HEK293 (cell line): ENCODE data around the gene LPIN2.

Experiments used
- CTCF ChIA-PET: fragments of 350-600 bp; formaldehyde crosslinking; extraction: SDS; loops from one replicate; lab custom pipeline; 2021; ENCODE audit warnings: antibody characterized with exemption; lab: Yijun Ruan, JAX
- POLR2A ChIA-PET: fragments of 300-600 bp; formaldehyde crosslinking; extraction: SDS; loops from one replicate; lab custom pipeline; 2020; ENCODE audit warnings: antibody characterized with exemption, inconsistent platforms; lab: Yijun Ruan, JAX
- H3K27ac ChIP-seq: fragments of 200-500 bp; sonication (Bioruptor generic); 2 replicates; pipeline ENCODE4 v1.5.1; 2014; ENCODE audit warnings: low read depth, low read length, control low read depth, inconsistent platforms; ENCODE audit errors: extremely low read depth
- H3K36me3 ChIP-seq, 2 experiments: fragments of 200-500 bp in 1 of 2; sonication (Bioruptor generic) in 1 of 2; 1 replicate in 1 of 2; 2 replicates in 1 of 2; pipeline ENCODE4 v1.5.1; 2014 to 2017; ENCODE audit warnings: inconsistent platforms in 2 of 2, low read length in 2 of 2; ENCODE audit not compliant: control insufficient read depth in 2 of 2, insufficient read depth in 1 of 2
- H3K4me1 ChIP-seq: fragments of 200-500 bp; sonication (Bioruptor generic); 2 replicates; pipeline ENCODE4 v1.5.1; 2014; ENCODE audit warnings: mild to moderate bottlenecking, low read length, inconsistent platforms; ENCODE audit not compliant: control insufficient read depth, insufficient read depth
- H3K4me3 ChIP-seq: 2 replicates; pipeline ENCODE4 v1.5.1; 2011; ENCODE audit warnings: low read depth, mild to moderate bottlenecking, control low read depth, low read length, moderate library complexity
- H3K9me3 ChIP-seq: fragments of 200-500 bp; sonication (Bioruptor generic); 2 replicates; pipeline ENCODE4 v1.5.1; 2014; ENCODE audit warnings: low read depth, low read length, inconsistent platforms; ENCODE audit not compliant: control insufficient read depth, insufficient read depth
- BCL11B ChIP-seq: fragments of 450-650 bp; formaldehyde crosslinking; IDR thresholded peaks from 2 replicates; pipeline ENCODE4 v1.5.1; 2016; ENCODE audit warnings: low read depth, missing biosample characterization, missing genetic modification characterization
- EGR2 ChIP-seq: fragments of 450-650 bp; formaldehyde crosslinking; IDR thresholded peaks from 2 replicates; pipeline ENCODE4 v1.5.1; 2016; ENCODE audit warnings: low read depth, missing biosample characterization, missing genetic modification characterization
- GLI4 ChIP-seq: fragments of 450-650 bp; formaldehyde crosslinking; IDR thresholded peaks from 2 replicates; pipeline ENCODE4 v1.5.1; 2016; ENCODE audit warnings: missing biosample characterization, missing genetic modification characterization
- KLF10 ChIP-seq: fragments of 450-650 bp; IDR thresholded peaks from 2 replicates; pipeline ENCODE4 v1.5.1; 2018; ENCODE audit warnings: missing biosample characterization, mild to moderate bottlenecking, missing genetic modification characterization
- SP3 ChIP-seq: fragments of 450-650 bp; formaldehyde crosslinking; IDR thresholded peaks from 2 replicates; pipeline ENCODE4 v1.5.1; 2016; ENCODE audit warnings: missing biosample characterization, missing genetic modification characterization
- ZBTB8A ChIP-seq: fragments of 450-650 bp; formaldehyde crosslinking; IDR thresholded peaks from 2 replicates; pipeline ENCODE4 v1.5.1; 2016; ENCODE audit warnings: missing biosample characterization, missing genetic modification characterization
- ZFP37 ChIP-seq: fragments of 450-650 bp; formaldehyde crosslinking; IDR thresholded peaks from 2 replicates; pipeline ENCODE4 v1.5.1; 2016; ENCODE audit warnings: missing biosample characterization, missing genetic modification characterization
- ZNF350 ChIP-seq: fragments of 450-650 bp; formaldehyde crosslinking; IDR thresholded peaks from 2 replicates; pipeline ENCODE4 v1.5.0; 2017; ENCODE audit warnings: missing biosample characterization, mild to moderate bottlenecking, missing genetic modification characterization
- ZNF391 ChIP-seq: fragments of 450-650 bp; formaldehyde crosslinking; IDR thresholded peaks from 2 replicates; pipeline ENCODE4 v1.5.1; 2016; ENCODE audit warnings: low read depth, missing biosample characterization, missing genetic modification characterization, borderline replicate concordance
- ZNF48 ChIP-seq: fragments of 450-650 bp; formaldehyde crosslinking; IDR thresholded peaks from 2 replicates; pipeline ENCODE4 v1.5.1; 2016; ENCODE audit warnings: missing biosample characterization, missing genetic modification characterization
- ZNF555 ChIP-seq: fragments of 450-650 bp; formaldehyde crosslinking; conservative IDR thresholded peaks from 2 replicates; pipeline ENCODE4 v1.5.1; 2017; ENCODE audit warnings: missing biosample characterization, mild to moderate bottlenecking, missing genetic modification characterization, inconsistent platforms
- ZNF558 ChIP-seq: fragments of 450-650 bp; formaldehyde crosslinking; IDR thresholded peaks from 2 replicates; pipeline ENCODE4 v1.5.1; 2016; ENCODE audit warnings: missing biosample characterization, missing genetic modification characterization
- ZNF561 ChIP-seq: fragments of 450-650 bp; IDR thresholded peaks from 2 replicates; pipeline ENCODE4 v1.5.1; 2018; ENCODE audit warnings: missing biosample characterization, missing genetic modification characterization, borderline replicate concordance
- ZNF747 ChIP-seq: fragments of 450-650 bp; formaldehyde crosslinking; IDR thresholded peaks from 2 replicates; pipeline ENCODE4 v1.5.1; 2016; ENCODE audit warnings: missing biosample characterization, missing genetic modification characterization
- ZNF785 ChIP-seq: fragments of 450-650 bp; formaldehyde crosslinking; IDR thresholded peaks from 2 replicates; pipeline ENCODE4 v1.5.1; 2016; ENCODE audit warnings: missing biosample characterization, missing genetic modification characterization
- ZNF843 ChIP-seq: fragments of 450-650 bp; formaldehyde crosslinking; IDR thresholded peaks from 2 replicates; pipeline ENCODE4 v1.5.1; 2016; ENCODE audit warnings: missing biosample characterization, missing genetic modification characterization
- TF ChIP-seq, protein P1 (sequence below): fragments of 450-650 bp; formaldehyde crosslinking; IDR thresholded peaks from 2 replicates; pipeline ENCODE4 v1.5.1; 2016; ENCODE audit warnings: missing biosample characterization, missing genetic modification characterization
- TF ChIP-seq, protein P2 (sequence below): fragments of 450-650 bp; formaldehyde crosslinking; IDR thresholded peaks from 2 replicates; pipeline ENCODE4 v1.5.0; 2017; ENCODE audit warnings: missing biosample characterization, missing genetic modification characterization, borderline replicate concordance
- TF ChIP-seq, protein P3 (sequence below): fragments of 450-650 bp; formaldehyde crosslinking; IDR thresholded peaks from 2 replicates; pipeline ENCODE4 v1.5.1; 2017; ENCODE audit warnings: missing biosample characterization, missing genetic modification characterization
- TF ChIP-seq, protein P4 (sequence below): fragments of 450-650 bp; formaldehyde crosslinking; IDR thresholded peaks from 2 replicates; pipeline ENCODE4 v1.5.1; 2016; ENCODE audit warnings: missing biosample characterization, missing genetic modification characterization, borderline replicate concordance
- TF ChIP-seq, protein P5 (sequence below): fragments of 450-650 bp; formaldehyde crosslinking; IDR thresholded peaks from 2 replicates; pipeline ENCODE4 v1.5.1; 2016; ENCODE audit warnings: missing biosample characterization, missing genetic modification characterization
- TF ChIP-seq, protein P6 (sequence below): fragments of 450-650 bp; formaldehyde crosslinking; IDR thresholded peaks from 2 replicates; pipeline ENCODE4 v1.5.1; 2017; ENCODE audit warnings: missing biosample characterization, missing genetic modification characterization

LPIN2 gene

DNA sequence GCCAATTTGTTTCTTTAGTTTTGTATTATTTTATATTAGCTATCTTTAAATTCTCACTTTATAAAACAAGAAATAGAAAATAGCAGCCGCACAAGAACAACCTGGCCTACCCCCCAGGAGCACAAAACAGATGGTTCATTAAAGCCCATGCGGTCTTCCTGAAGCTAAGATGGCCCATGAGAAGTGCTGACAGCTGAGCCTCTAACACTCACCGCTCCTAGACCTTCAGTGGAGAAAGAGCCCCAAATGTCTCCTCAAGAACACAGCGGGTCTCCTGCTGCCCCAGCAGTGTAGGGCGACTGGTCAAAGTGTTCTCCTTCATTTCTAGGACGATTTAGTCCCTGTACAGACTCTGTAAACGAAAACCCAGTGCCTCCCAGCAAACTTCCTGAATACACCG lies 45.1 kb downstream of the LPIN2 start:
- Histone ChIP-seq H3K9me3 (no peaks in the 10 kb centered on the region), H3K4me3 (no peak overlapping the region), H3K36me3 (no peaks in the 10 kb centered on the region), H3K27ac (no peak overlapping the region), H3K4me1 (no peaks in the 10 kb centered on the region; the same call in 1 of the 2 replicates)
- POLR2A ChIA-PET = no interaction called here
- CTCF ChIA-PET = interaction anchor here (1.1 kb wide), 1 partner anchor 13 kb away, joined by 4 read pairs; no protein-coding TSS in a partner anchor
- TF ChIP-seq ZNF558 (tag by site-specific recombination) = no peak
- TF ChIP-seq KLF10 = no peak
- TF ChIP-seq ZFP37 (tag by site-specific recombination) = no peak
- TF ChIP-seq ZNF555 (tag by site-specific recombination) = no peak
- TF ChIP-seq, protein P1, sequence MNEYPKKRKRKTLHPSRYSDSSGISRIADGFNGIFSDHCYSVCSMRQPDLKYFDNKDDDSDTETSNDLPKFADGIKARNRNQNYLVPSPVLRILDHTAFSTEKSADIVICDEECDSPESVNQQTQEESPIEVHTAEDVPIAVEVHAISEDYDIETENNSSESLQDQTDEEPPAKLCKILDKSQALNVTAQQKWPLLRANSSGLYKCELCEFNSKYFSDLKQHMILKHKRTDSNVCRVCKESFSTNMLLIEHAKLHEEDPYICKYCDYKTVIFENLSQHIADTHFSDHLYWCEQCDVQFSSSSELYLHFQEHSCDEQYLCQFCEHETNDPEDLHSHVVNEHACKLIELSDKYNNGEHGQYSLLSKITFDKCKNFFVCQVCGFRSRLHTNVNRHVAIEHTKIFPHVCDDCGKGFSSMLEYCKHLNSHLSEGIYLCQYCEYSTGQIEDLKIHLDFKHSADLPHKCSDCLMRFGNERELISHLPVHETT = no peak
- no peak for TF ChIP-seq GLI4 (tag by site-specific recombination)
- TF ChIP-seq EGR2 = no peak
- no peak for TF ChIP-seq ZNF843 (tag by site-specific recombination)
- no peak for TF ChIP-seq ZNF785
- no peak for TF ChIP-seq ZNF391
- TF ChIP-seq BCL11B (tag by site-specific recombination) = no peak
- TF ChIP-seq, protein P2, sequence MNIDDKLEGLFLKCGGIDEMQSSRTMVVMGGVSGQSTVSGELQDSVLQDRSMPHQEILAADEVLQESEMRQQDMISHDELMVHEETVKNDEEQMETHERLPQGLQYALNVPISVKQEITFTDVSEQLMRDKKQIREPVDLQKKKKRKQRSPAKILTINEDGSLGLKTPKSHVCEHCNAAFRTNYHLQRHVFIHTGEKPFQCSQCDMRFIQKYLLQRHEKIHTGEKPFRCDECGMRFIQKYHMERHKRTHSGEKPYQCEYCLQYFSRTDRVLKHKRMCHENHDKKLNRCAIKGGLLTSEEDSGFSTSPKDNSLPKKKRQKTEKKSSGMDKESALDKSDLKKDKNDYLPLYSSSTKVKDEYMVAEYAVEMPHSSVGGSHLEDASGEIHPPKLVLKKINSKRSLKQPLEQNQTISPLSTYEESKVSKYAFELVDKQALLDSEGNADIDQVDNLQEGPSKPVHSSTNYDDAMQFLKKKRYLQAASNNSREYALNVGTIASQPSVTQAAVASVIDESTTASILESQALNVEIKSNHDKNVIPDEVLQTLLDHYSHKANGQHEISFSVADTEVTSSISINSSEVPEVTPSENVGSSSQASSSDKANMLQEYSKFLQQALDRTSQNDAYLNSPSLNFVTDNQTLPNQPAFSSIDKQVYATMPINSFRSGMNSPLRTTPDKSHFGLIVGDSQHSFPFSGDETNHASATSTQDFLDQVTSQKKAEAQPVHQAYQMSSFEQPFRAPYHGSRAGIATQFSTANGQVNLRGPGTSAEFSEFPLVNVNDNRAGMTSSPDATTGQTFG (tag by site-specific recombination) = no peak
- TF ChIP-seq, protein P3, sequence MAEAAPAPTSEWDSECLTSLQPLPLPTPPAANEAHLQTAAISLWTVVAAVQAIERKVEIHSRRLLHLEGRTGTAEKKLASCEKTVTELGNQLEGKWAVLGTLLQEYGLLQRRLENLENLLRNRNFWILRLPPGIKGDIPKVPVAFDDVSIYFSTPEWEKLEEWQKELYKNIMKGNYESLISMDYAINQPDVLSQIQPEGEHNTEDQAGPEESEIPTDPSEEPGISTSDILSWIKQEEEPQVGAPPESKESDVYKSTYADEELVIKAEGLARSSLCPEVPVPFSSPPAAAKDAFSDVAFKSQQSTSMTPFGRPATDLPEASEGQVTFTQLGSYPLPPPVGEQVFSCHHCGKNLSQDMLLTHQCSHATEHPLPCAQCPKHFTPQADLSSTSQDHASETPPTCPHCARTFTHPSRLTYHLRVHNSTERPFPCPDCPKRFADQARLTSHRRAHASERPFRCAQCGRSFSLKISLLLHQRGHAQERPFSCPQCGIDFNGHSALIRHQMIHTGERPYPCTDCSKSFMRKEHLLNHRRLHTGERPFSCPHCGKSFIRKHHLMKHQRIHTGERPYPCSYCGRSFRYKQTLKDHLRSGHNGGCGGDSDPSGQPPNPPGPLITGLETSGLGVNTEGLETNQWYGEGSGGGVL (tag by site-specific recombination) = no peak
- no peak for TF ChIP-seq ZNF350 (tag by site-specific recombination)
- TF ChIP-seq SP3 (tag by site-specific recombination) = no peak
- no peak for TF ChIP-seq ZNF747 (tag by site-specific recombination)
- TF ChIP-seq, protein P4, sequence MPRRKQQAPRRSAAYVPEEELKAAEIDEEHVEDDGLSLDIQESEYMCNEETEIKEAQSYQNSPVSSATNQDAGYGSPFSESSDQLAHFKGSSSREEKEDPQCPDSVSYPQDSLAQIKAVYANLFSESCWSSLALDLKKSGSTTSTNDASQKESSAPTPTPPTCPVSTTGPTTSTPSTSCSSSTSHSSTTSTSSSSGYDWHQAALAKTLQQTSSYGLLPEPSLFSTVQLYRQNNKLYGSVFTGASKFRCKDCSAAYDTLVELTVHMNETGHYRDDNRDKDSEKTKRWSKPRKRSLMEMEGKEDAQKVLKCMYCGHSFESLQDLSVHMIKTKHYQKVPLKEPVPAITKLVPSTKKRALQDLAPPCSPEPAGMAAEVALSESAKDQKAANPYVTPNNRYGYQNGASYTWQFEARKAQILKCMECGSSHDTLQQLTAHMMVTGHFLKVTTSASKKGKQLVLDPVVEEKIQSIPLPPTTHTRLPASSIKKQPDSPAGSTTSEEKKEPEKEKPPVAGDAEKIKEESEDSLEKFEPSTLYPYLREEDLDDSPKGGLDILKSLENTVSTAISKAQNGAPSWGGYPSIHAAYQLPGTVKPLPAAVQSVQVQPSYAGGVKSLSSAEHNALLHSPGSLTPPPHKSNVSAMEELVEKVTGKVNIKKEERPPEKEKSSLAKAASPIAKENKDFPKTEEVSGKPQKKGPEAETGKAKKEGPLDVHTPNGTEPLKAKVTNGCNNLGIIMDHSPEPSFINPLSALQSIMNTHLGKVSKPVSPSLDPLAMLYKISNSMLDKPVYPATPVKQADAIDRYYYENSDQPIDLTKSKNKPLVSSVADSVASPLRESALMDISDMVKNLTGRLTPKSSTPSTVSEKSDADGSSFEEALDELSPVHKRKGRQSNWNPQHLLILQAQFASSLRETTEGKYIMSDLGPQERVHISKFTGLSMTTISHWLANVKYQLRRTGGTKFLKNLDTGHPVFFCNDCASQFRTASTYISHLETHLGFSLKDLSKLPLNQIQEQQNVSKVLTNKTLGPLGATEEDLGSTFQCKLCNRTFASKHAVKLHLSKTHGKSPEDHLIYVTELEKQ = no peak

DNA sequence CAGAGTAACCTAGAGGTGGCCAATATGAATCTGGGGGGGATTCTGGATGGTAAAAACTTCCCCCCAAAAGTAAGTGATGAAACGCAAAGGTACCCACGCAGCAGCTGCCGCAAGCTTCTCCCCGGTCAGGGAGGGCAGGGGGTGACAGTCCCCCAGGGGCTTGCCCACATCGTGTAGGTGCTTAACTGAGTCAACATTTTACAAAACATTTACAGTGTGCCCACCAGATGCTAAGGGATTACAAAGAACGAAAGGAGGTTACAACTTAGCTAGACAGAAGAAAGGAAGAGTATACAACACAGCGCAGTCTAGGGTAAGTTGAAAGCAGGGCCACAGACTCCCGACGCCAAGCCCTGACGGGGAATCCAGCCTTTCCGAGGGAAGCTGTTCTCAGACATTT lies 45.6 kb downstream of the LPIN2 start:
- Histone ChIP-seq H3K27ac (no peak overlapping the region), H3K4me1 (no peaks in the 10 kb centered on the region; the same call in 1 of the 2 replicates), H3K9me3 (no peaks in the 10 kb centered on the region), H3K4me3 (no peak overlapping the region), H3K36me3 (no peaks in the 10 kb centered on the region)
- CTCF ChIA-PET = no interaction called here
- POLR2A ChIA-PET = no interaction called here
- no peak for TF ChIP-seq ZBTB8A (tag by site-specific recombination)
- TF ChIP-seq, protein P5, sequence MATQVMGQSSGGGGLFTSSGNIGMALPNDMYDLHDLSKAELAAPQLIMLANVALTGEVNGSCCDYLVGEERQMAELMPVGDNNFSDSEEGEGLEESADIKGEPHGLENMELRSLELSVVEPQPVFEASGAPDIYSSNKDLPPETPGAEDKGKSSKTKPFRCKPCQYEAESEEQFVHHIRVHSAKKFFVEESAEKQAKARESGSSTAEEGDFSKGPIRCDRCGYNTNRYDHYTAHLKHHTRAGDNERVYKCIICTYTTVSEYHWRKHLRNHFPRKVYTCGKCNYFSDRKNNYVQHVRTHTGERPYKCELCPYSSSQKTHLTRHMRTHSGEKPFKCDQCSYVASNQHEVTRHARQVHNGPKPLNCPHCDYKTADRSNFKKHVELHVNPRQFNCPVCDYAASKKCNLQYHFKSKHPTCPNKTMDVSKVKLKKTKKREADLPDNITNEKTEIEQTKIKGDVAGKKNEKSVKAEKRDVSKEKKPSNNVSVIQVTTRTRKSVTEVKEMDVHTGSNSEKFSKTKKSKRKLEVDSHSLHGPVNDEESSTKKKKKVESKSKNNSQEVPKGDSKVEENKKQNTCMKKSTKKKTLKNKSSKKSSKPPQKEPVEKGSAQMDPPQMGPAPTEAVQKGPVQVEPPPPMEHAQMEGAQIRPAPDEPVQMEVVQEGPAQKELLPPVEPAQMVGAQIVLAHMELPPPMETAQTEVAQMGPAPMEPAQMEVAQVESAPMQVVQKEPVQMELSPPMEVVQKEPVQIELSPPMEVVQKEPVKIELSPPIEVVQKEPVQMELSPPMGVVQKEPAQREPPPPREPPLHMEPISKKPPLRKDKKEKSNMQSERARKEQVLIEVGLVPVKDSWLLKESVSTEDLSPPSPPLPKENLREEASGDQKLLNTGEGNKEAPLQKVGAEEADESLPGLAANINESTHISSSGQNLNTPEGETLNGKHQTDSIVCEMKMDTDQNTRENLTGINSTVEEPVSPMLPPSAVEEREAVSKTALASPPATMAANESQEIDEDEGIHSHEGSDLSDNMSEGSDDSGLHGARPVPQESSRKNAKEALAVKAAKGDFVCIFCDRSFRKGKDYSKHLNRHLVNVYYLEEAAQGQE (tag by site-specific recombination) = no peak
- TF ChIP-seq, protein P6, sequence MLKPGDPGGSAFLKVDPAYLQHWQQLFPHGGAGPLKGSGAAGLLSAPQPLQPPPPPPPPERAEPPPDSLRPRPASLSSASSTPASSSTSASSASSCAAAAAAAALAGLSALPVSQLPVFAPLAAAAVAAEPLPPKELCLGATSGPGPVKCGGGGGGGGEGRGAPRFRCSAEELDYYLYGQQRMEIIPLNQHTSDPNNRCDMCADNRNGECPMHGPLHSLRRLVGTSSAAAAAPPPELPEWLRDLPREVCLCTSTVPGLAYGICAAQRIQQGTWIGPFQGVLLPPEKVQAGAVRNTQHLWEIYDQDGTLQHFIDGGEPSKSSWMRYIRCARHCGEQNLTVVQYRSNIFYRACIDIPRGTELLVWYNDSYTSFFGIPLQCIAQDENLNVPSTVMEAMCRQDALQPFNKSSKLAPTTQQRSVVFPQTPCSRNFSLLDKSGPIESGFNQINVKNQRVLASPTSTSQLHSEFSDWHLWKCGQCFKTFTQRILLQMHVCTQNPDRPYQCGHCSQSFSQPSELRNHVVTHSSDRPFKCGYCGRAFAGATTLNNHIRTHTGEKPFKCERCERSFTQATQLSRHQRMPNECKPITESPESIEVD (tag by site-specific recombination) = no peak
- TF ChIP-seq ZNF48 (tag by site-specific recombination) = no peak
- TF ChIP-seq ZNF747 (tag by site-specific recombination) = no peak
- TF ChIP-seq ZNF561 = no peak
